HepG2 (cell line): ENCODE results near the gene ZNRD2. TPM values are rescaled to one million over a fixed set of nuclear protein-coding genes. Genes with fewer than 3 reads are reported as not detected.

Source experiments
- AGO2 ChIP-seq: fragments of 200-400 bp; formaldehyde crosslinking; optimal IDR thresholded peaks from 2 replicates; pipeline ENCODE3; 2017; ENCODE audit warnings: mild to moderate bottlenecking, low read depth, low read length, moderate library complexity
- DBP ChIP-seq: sonication (generic); formaldehyde crosslinking; IDR thresholded peaks from 2 replicates; pipeline ENCODE4 v1.4.0; 2020; ENCODE audit warnings: missing genetic modification reagents; ENCODE audit errors: not compliant biosample characterization
- ELF4 ChIP-seq: sonication (generic); formaldehyde crosslinking; IDR thresholded peaks from 2 replicates; pipeline ENCODE4 v1.5.0; 2020; ENCODE audit warnings: missing genetic modification reagents, mild to moderate bottlenecking, moderate library complexity, borderline replicate concordance
- JARID2 ChIP-seq: sonication (generic); formaldehyde crosslinking; IDR thresholded peaks from 2 replicates; pipeline ENCODE4 v1.8.1; 2023; ENCODE audit warnings: missing genetic modification reagents, inconsistent platforms; ENCODE audit not compliant: insufficient replicate concordance
- MEIS2 ChIP-seq: sonication (generic); formaldehyde crosslinking; IDR thresholded peaks from 2 replicates; pipeline ENCODE4 v1.9.0; 2021; ENCODE audit warnings: mild to moderate bottlenecking, missing genetic modification reagents
- MYNN ChIP-seq: sonication (generic); formaldehyde crosslinking; IDR thresholded peaks from 2 replicates; pipeline ENCODE4 v1.4.0; 2020; ENCODE audit warnings: mild to moderate bottlenecking, low read depth, missing genetic modification reagents
- PCBP1 ChIP-seq: fragments of 200-400 bp; formaldehyde crosslinking; IDR thresholded peaks from 2 replicates; pipeline ENCODE4 v1.6.1; 2017; ENCODE audit warnings: mild to moderate bottlenecking, low read depth, low read length, borderline replicate concordance
- RAD51 ChIP-seq: fragments of 450-650 bp; IDR thresholded peaks from 2 replicates; pipeline ENCODE4 v1.6.1; 2016; ENCODE audit warnings: borderline replicate concordance
- SIX1 ChIP-seq: sonication (generic); formaldehyde crosslinking; IDR thresholded peaks from 2 replicates; pipeline ENCODE4 v1.4.0; 2020; ENCODE audit warnings: missing genetic modification reagents, borderline replicate concordance
- SRF ChIP-seq: IDR thresholded peaks from 2 replicates; pipeline ENCODE4 v1.6.1; 2011; ENCODE audit warnings: mild to moderate bottlenecking, low read depth, low read length, moderate library complexity
- THYN1 ChIP-seq: sonication (generic); formaldehyde crosslinking; IDR thresholded peaks from 2 replicates; pipeline ENCODE4 v1.8.1; 2023; ENCODE audit warnings: low read depth, mild to moderate bottlenecking, moderate library complexity, missing genetic modification reagents, borderline replicate concordance
- ZNF124 ChIP-seq: sonication (generic); formaldehyde crosslinking; IDR thresholded peaks from 2 replicates; pipeline ENCODE4 v1.4.0; 2020; ENCODE audit warnings: missing genetic modification reagents
- ZNF136 ChIP-seq: sonication (generic); formaldehyde crosslinking; IDR thresholded peaks from 2 replicates; pipeline ENCODE4 v1.8.1; 2022; ENCODE audit warnings: low read depth, mild to moderate bottlenecking, moderate library complexity, missing genetic modification reagents
- ZNF138 ChIP-seq: sonication (generic); formaldehyde crosslinking; IDR thresholded peaks from 2 replicates; pipeline ENCODE4 v1.5.0; 2020; ENCODE audit warnings: mild to moderate bottlenecking, low read depth, missing genetic modification reagents
- ZNF20 ChIP-seq: sonication (generic); formaldehyde crosslinking; IDR thresholded peaks from 2 replicates; pipeline ENCODE4 v1.4.0; 2020; ENCODE audit warnings: mild to moderate bottlenecking, moderate library complexity, missing genetic modification reagents
- ZNF614 ChIP-seq: IDR thresholded peaks from 2 replicates; pipeline ENCODE4 v1.6.1; 2018; ENCODE audit warnings: missing biosample characterization, missing genetic modification reagents, inconsistent platforms, borderline replicate concordance
- ZNF776 ChIP-seq: sonication (generic); formaldehyde crosslinking; IDR thresholded peaks from 2 replicates; pipeline ENCODE4 v1.4.0; 2020; ENCODE audit warnings: mild to moderate bottlenecking, missing genetic modification reagents
- ZNF800 ChIP-seq: sonication (generic); formaldehyde crosslinking; IDR thresholded peaks from 2 replicates; pipeline ENCODE4 v1.4.0; 2020; ENCODE audit warnings: missing genetic modification reagents
- polyA plus RNA-seq, 8 experiments: library from polyadenylated mRNA; depleted of rRNA in 3 of 8; stranded (reverse) in 7 of 8; unstranded in 1 of 8; fragments of >200 nt; fragmentation: Illumina TruSeq in 4 of 8; extraction: Trizol in 4 of 8; gene quantifications; 2 replicates each; pipeline versions ENCODE4 v1.2.1 to v1.2.3, GENCODE V29; 2011 to 2016; ENCODE audit warnings: low read depth in 4 of 8, missing spikeins in 1 of 8, mixed read lengths in 1 of 8; ENCODE audit not compliant: insufficient read depth in 1 of 8
- total RNA-seq, 5 experiments: library from RNA; depleted of rRNA; stranded (reverse); fragments of >200 nt; fragmentation: Illumina TruSeq; extraction: Trizol; gene quantifications; 2 replicates each; pipeline ENCODE4 v1.2.3, GENCODE V29; 2016; ENCODE audit warnings: low read depth in 1 of 5
- TF ChIP-seq, protein P1 (sequence below): sonication (generic); formaldehyde crosslinking; conservative IDR thresholded peaks from 2 replicates; pipeline ENCODE4 v1.4.0; 2020; ENCODE audit warnings: mild to moderate bottlenecking, missing genetic modification reagents, moderate library complexity
- TF ChIP-seq, protein P2 (sequence below): sonication (generic); formaldehyde crosslinking; IDR thresholded peaks from 2 replicates; pipeline ENCODE4 v1.4.0; 2020; ENCODE audit warnings: mild to moderate bottlenecking, missing genetic modification reagents
- TF ChIP-seq, protein P3 (sequence below): sonication (generic); formaldehyde crosslinking; IDR thresholded peaks from 2 replicates; pipeline ENCODE4 v1.8.1; 2022; ENCODE audit warnings: mild to moderate bottlenecking, missing genetic modification reagents

Gene ZNRD2
- total and polyA plus RNA-seq, 2 of the 13 experiments (the other 11 are each of a cell fraction or from before 2014, with no cell fraction given), result 29.2 to 34.0 TPM

GRCh38 chr11:65616575-65617001 lies 46.3 kb downstream of the ZNRD2 start (continued):
- no peak for TF ChIP-seq ZNF20 (CRISPR knock-in tag)
- TF ChIP-seq, protein P1, sequence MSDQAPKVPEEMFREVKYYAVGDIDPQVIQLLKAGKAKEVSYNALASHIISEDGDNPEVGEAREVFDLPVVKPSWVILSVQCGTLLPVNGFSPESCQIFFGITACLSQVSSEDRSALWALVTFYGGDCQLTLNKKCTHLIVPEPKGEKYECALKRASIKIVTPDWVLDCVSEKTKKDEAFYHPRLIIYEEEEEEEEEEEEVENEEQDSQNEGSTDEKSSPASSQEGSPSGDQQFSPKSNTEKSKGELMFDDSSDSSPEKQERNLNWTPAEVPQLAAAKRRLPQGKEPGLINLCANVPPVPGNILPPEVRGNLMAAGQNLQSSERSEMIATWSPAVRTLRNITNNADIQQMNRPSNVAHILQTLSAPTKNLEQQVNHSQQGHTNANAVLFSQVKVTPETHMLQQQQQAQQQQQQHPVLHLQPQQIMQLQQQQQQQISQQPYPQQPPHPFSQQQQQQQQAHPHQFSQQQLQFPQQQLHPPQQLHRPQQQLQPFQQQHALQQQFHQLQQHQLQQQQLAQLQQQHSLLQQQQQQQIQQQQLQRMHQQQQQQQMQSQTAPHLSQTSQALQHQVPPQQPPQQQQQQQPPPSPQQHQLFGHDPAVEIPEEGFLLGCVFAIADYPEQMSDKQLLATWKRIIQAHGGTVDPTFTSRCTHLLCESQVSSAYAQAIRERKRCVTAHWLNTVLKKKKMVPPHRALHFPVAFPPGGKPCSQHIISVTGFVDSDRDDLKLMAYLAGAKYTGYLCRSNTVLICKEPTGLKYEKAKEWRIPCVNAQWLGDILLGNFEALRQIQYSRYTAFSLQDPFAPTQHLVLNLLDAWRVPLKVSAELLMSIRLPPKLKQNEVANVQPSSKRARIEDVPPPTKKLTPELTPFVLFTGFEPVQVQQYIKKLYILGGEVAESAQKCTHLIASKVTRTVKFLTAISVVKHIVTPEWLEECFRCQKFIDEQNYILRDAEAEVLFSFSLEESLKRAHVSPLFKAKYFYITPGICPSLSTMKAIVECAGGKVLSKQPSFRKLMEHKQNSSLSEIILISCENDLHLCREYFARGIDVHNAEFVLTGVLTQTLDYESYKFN, result peak; percentile 76
- TF ChIP-seq MYNN (CRISPR knock-in tag), result no peak
- TF ChIP-seq ZNF614 (CRISPR knock-in tag), result no peak
- TF ChIP-seq SRF, result no peak
- TF ChIP-seq RAD51, result no peak
- TF ChIP-seq DBP (CRISPR knock-in tag), result no peak
- TF ChIP-seq MEIS2 (CRISPR knock-in tag), result no peak
- TF ChIP-seq JARID2, result no peak
- no peak for TF ChIP-seq SIX1 (CRISPR knock-in tag)
- no peak for TF ChIP-seq ZNF124 (CRISPR knock-in tag)
- no peak for TF ChIP-seq THYN1 (CRISPR knock-in tag)
- no peak for TF ChIP-seq ZNF800 (CRISPR knock-in tag)
- no peak for TF ChIP-seq ZNF138
- TF ChIP-seq PCBP1, result no peak
- peak; percentile 35; the same call in 1 of the 2 replicates for TF ChIP-seq ZNF136
- TF ChIP-seq ELF4 (CRISPR knock-in tag), result no peak
- TF ChIP-seq ZNF776 (CRISPR knock-in tag), result no peak
- TF ChIP-seq, protein P2, sequence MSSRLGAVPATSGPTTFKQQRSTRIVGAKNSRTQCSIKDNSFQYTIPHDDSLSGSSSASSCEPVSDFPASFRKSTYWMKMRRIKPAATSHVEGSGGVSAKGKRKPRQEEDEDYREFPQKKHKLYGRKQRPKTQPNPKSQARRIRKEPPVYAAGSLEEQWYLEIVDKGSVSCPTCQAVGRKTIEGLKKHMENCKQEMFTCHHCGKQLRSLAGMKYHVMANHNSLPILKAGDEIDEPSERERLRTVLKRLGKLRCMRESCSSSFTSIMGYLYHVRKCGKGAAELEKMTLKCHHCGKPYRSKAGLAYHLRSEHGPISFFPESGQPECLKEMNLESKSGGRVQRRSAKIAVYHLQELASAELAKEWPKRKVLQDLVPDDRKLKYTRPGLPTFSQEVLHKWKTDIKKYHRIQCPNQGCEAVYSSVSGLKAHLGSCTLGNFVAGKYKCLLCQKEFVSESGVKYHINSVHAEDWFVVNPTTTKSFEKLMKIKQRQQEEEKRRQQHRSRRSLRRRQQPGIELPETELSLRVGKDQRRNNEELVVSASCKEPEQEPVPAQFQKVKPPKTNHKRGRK (CRISPR knock-in tag), result no peak
- no peak for TF ChIP-seq AGO2
- TF ChIP-seq, protein P3, sequence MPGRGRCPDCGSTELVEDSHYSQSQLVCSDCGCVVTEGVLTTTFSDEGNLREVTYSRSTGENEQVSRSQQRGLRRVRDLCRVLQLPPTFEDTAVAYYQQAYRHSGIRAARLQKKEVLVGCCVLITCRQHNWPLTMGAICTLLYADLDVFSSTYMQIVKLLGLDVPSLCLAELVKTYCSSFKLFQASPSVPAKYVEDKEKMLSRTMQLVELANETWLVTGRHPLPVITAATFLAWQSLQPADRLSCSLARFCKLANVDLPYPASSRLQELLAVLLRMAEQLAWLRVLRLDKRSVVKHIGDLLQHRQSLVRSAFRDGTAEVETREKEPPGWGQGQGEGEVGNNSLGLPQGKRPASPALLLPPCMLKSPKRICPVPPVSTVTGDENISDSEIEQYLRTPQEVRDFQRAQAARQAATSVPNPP, result 0 out of 2 replicates have a peak, but pooled peaks have one; percentile 44
